HCT116 (cell line): ENCODE measurements around the gene GOSR1.
"Not testable (repeated sequence)": the region's sequence is repeated elsewhere in the genome, so short reads cannot be mapped to it uniquely, and the experiment has no call there.

Source experiments
- ELF1 ChIP-seq: IDR thresholded peaks from 2 replicates; pipeline ENCODE4 v1.6.1; 2012; ENCODE audit warnings: low read depth, borderline replicate concordance
- EZH2 ChIP-seq: fragments of 200-600 bp; sonication (generic); IDR thresholded peaks from 2 replicates; pipeline ENCODE4 v1.6.1; 2017; ENCODE audit warnings: antibody characterized with exemption, mixed run types
- EZH2phosphoT487 ChIP-seq: fragments of 200-600 bp; IDR thresholded peaks from 2 replicates; pipeline ENCODE4 v1.6.1; 2018; ENCODE audit warnings: antibody characterized with exemption, borderline replicate concordance
- FOSL1 ChIP-seq: IDR thresholded peaks from 2 replicates; pipeline ENCODE4 v1.6.1; 2012; ENCODE audit warnings: low read depth
- POLR2A ChIP-seq: IDR thresholded peaks from 2 replicates; pipeline ENCODE4 v1.7.0; 2011; ENCODE audit warnings: borderline replicate concordance; ENCODE audit not compliant: insufficient read depth, insufficient read length; ENCODE audit errors: extremely low read depth
- POLR2AphosphoS5 ChIP-seq: IDR thresholded peaks from 2 replicates; pipeline ENCODE4 v1.6.1; 2011; ENCODE audit warnings: mild to moderate bottlenecking, low read depth, low read length, moderate library complexity
- SP1 ChIP-seq: IDR thresholded peaks from 2 replicates; pipeline ENCODE4 v1.6.1; 2012; ENCODE audit warnings: low read depth
- YY1 ChIP-seq: IDR thresholded peaks from 2 replicates; pipeline ENCODE4 v1.6.1; 2011; ENCODE audit warnings: low read length, low read depth, moderate library complexity, mild to moderate bottlenecking; ENCODE audit not compliant: insufficient replicate concordance; ENCODE audit errors: extremely low read depth
- ZFX ChIP-seq: fragments of 450-650 bp; IDR thresholded peaks from 2 replicates; pipeline ENCODE4 v1.6.1; 2017
- TF ChIP-seq, protein P1 (sequence below), 3 experiments: fragments of 200-600 bp in 1 of 3; sonication (generic) in 1 of 3; IDR thresholded peaks in 2 of 3; conservative IDR thresholded peaks in 1 of 3; 2 replicates each; pipeline ENCODE4 v1.5.1; 2012 to 2017; ENCODE audit warnings: low read depth in 2 of 3, low read length in 2 of 3, antibody characterized with exemption in 1 of 3, borderline replicate concordance in 1 of 3, control low read depth in 1 of 3, mild to moderate bottlenecking in 1 of 3, mixed read lengths in 1 of 3, mixed run types in 1 of 3, moderate library complexity in 1 of 3; ENCODE audit not compliant: insufficient read depth in 1 of 3
- TF ChIP-seq, protein P2 (sequence below): IDR thresholded peaks from 2 replicates; pipeline ENCODE4 v1.6.1; 2011; ENCODE audit warnings: mild to moderate bottlenecking, low read length, moderate library complexity; ENCODE audit not compliant: insufficient replicate concordance; ENCODE audit errors: extremely low read depth
- TF ChIP-seq, protein P3 (sequence below): IDR thresholded peaks from 2 replicates; pipeline ENCODE4 v1.6.1; 2012; ENCODE audit warnings: low read depth
- TF ChIP-seq, protein P4 (sequence below): IDR thresholded peaks from 2 replicates; pipeline ENCODE4 v1.6.1; 2012

DNA sequence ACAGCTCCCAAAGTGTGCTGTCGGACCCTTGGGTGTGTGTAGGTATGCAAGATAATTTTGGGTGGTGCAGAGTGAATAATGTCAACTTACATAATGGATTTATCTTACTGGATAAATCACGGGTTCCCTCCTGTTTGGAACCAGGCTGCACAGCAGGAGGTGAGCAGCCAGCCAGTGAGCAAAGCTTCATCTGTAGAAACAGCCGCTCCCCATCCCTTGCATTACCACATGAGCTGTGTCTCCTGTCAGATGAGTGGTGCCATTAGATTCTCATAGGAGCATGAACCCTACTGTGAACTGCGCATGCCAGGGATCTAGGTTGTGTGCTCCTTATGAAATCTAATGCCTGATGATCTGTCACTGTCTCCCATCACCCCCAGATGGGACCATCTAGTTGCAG lies 72.0 kb downstream of the GOSR1 start:
- TF ChIP-seq POLR2A, POLR2AphosphoS5, EZH2phosphoT487, SP1, ELF1, FOSL1, YY1, EZH2, ZFX: not testable (repeated sequence)
- TF ChIP-seq, protein P1, sequence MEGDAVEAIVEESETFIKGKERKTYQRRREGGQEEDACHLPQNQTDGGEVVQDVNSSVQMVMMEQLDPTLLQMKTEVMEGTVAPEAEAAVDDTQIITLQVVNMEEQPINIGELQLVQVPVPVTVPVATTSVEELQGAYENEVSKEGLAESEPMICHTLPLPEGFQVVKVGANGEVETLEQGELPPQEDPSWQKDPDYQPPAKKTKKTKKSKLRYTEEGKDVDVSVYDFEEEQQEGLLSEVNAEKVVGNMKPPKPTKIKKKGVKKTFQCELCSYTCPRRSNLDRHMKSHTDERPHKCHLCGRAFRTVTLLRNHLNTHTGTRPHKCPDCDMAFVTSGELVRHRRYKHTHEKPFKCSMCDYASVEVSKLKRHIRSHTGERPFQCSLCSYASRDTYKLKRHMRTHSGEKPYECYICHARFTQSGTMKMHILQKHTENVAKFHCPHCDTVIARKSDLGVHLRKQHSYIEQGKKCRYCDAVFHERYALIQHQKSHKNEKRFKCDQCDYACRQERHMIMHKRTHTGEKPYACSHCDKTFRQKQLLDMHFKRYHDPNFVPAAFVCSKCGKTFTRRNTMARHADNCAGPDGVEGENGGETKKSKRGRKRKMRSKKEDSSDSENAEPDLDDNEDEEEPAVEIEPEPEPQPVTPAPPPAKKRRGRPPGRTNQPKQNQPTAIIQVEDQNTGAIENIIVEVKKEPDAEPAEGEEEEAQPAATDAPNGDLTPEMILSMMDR (IDR thresholded peaks at IDR 0.05 in 2 of 3, conservative IDR thresholded peaks at IDR 0.05 in 1 of 3; ENCODE audit: borderline replicate concordance in 1 of 3, insufficient read depth in 1 of 3, low read depth in 2 of 3, low read length in 2 of 3), result not testable (repeated sequence)
- TF ChIP-seq, protein P2, sequence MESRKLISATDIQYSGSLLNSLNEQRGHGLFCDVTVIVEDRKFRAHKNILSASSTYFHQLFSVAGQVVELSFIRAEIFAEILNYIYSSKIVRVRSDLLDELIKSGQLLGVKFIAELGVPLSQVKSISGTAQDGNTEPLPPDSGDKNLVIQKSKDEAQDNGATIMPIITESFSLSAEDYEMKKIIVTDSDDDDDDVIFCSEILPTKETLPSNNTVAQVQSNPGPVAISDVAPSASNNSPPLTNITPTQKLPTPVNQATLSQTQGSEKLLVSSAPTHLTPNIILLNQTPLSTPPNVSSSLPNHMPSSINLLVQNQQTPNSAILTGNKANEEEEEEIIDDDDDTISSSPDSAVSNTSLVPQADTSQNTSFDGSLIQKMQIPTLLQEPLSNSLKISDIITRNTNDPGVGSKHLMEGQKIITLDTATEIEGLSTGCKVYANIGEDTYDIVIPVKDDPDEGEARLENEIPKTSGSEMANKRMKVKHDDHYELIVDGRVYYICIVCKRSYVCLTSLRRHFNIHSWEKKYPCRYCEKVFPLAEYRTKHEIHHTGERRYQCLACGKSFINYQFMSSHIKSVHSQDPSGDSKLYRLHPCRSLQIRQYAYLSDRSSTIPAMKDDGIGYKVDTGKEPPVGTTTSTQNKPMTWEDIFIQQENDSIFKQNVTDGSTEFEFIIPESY, result not testable (repeated sequence)
- TF ChIP-seq, protein P3, sequence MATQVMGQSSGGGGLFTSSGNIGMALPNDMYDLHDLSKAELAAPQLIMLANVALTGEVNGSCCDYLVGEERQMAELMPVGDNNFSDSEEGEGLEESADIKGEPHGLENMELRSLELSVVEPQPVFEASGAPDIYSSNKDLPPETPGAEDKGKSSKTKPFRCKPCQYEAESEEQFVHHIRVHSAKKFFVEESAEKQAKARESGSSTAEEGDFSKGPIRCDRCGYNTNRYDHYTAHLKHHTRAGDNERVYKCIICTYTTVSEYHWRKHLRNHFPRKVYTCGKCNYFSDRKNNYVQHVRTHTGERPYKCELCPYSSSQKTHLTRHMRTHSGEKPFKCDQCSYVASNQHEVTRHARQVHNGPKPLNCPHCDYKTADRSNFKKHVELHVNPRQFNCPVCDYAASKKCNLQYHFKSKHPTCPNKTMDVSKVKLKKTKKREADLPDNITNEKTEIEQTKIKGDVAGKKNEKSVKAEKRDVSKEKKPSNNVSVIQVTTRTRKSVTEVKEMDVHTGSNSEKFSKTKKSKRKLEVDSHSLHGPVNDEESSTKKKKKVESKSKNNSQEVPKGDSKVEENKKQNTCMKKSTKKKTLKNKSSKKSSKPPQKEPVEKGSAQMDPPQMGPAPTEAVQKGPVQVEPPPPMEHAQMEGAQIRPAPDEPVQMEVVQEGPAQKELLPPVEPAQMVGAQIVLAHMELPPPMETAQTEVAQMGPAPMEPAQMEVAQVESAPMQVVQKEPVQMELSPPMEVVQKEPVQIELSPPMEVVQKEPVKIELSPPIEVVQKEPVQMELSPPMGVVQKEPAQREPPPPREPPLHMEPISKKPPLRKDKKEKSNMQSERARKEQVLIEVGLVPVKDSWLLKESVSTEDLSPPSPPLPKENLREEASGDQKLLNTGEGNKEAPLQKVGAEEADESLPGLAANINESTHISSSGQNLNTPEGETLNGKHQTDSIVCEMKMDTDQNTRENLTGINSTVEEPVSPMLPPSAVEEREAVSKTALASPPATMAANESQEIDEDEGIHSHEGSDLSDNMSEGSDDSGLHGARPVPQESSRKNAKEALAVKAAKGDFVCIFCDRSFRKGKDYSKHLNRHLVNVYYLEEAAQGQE, result not testable (repeated sequence)
- TF ChIP-seq, protein P4, sequence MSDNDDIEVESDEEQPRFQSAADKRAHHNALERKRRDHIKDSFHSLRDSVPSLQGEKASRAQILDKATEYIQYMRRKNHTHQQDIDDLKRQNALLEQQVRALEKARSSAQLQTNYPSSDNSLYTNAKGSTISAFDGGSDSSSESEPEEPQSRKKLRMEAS, result not testable (repeated sequence)
